ENCODE results near the gene VTA1.
"Not testable (repeated sequence)": the region's sequence is repeated elsewhere in the genome, so short reads cannot be mapped to it uniquely, and the experiment has no call there.

The VTA1 gene

DNA sequence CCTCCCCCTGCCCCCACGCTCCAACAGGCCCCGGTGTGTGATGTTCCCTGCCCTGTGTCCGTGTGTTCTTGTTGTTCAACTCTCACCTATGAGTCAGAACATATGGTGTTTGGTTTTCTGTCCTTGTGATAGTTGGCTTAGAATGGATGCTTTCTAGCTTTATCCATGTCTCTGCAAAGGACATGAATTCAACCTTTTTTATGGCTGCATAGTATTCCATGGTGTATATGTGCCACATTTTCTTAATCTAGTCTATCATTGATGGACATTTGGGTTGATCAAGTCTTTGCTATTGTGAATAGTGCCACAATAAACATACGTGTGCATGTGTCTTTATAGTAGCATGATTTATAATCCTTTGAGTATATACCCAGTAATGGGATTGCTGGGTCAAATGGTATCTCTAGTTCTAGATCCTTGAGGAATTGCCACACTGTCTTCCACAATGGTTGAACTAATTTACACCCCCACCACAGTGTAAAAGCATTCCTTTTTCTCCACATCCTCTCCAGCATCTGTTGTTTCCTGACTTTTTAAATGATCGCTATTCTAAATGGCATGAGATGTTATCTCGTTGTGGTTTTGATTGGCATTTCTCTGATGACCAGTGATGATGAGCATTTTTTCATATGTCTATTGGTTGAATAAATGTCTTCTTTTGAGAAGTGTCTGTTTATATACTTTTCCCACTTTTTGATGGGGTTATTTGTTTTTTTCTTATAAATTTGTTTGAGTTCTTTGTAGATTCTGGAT, 82.6 kb downstream of the VTA1 start:
- not testable (repeated sequence) for DNase-seq

DNA sequence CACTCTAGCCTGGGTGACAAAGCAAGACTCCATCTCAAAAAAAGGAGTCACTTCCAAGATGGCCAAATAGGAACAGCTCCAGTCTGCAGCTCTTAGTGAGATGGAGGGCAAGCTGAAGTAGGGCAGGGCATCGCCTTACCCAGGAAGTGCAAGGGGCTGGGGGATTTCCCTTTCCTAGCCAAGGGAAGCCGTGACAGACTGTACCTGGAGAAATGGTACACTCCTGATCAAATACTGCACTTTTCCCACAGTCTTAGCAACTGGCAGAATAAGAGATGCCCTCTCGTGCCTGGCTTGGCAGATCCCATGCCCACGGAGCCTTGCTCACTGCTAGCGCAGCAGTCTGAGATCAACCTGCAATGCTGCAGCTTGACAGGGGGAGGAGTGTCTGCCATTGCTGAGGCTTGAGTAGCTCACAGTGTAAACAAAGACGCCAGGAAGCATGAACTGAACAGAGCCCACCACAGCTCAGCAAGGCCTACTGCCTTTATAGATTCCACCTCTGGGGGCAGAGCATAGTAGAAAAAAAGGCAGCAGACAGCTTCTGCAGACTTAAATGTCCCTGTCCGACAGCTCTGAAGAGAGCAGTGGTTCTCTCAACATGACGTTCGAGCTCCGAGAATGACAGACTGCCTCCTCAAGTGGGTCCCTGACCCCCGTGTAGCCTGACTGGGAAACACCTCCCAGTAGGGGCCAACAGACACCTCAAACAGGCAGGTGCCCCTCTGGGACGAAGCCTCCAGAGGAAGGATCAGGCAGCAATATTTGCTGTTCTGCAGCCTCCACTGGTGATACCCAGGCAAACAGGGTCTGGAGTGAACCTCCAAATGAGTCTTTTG, 85.4 kb downstream of the VTA1 start:
- not testable (repeated sequence) for DNase-seq

DNA sequence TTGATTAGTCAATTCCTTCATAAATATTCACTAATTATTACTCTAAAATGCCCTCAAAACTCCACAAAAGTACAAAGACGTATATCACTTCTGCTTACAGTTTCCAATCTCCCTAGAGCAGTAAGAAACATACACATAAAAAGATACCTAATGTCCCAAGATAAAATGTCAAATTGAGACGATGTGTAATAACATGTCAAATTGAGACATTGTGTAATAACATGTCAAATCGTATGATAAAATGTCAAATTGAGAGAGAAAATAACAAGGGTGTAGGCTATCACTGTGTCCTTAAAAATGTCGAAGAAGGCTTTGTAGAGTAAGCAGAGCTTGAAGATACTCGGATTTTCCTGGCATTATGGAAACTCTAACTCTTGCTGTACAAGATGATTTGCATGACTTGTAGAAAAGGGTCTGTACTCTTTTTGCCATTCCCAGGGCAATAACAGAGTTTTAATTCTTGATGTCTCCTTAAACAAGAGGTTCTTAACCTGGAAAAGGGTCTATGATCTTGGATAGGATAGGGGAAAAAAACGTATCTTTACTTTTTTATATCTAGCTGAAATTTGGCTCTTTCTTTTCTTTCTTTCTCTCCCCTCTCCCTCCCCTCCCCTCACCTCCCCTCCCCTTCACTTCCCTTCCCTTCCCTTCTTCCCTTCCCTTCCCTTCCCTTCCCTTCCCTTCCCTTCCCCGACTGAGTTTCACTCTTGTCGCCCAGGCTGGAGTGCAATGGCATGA, 87.1 kb downstream of the VTA1 start:
- DNase-seq, result no peak

- DNase-seq, result no peak
These were observed 88.2 kb downstream of the VTA1 start for GRCh38 chr6:142235272-142235671.

- DNase-seq, result no peak
These were observed 88.7 kb downstream of the VTA1 start for GRCh38 chr6:142235791-142236190.

GRCh38 chr6:142236691-142237090, 89.6 kb downstream of the VTA1 start:
- no peak for DNase-seq

- DNase-seq, result no peak
These were observed 91.8 kb downstream of the VTA1 start for GRCh38 chr6:142238881-142239280.

- no peak for DNase-seq
These were observed 93.1 kb downstream of the VTA1 start for GRCh38 chr6:142240179-142240578.

DNA sequence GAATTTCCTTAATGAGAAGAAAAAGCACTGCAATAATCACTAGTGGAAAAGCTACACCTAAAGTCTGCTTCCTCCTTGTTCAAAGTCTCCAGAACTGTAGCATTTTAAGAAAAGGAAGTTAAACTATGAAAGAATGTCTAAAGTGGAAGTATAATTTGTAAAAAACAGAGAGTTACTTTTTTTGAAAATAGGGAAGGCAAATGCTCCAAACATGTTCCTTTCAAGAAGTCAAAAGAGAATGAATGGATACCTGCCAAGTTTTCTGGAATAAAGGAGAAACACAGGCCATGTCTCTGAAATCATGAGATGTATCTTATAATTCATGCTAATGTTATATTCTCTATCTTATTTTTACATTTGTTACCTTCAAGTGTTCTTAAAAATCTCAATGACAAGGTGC, 94.0 kb downstream of the VTA1 start:
- no peak for DNase-seq

- DNase-seq, result no peak
These were observed 95.2 kb downstream of the VTA1 start for GRCh38 chr6:142242269-142242668.

DNA sequence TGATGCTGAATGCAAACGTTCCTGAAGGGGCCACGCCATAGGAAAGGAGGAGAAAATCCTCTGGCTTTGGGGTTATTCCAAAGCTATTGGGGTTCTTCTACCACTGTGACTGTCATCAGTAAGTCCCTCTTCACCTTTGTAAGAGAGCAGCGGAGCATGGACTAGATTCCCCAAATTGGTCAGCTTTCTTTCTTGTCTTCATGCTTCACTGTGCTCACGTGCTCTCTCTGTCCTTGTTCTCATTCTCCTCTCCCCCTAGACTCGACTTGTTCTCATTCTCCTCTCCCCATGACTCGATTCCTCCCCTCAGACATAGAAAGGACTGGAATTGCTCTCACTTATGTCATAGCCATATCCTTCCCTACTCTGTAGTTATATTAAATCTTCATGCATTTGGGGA, 99.9 kb downstream of the VTA1 start:
- no peak for DNase-seq

- DNase-seq, result no peak
These were observed 102.2 kb downstream of the VTA1 start for GRCh38 chr6:142249266-142249665.

- no peak for DNase-seq
These were observed 104.9 kb downstream of the VTA1 start for GRCh38 chr6:142251930-142252445.

- no peak for DNase-seq
These were observed 107.5 kb downstream of the VTA1 start for GRCh38 chr6:142254513-142254912.

GRCh38 chr6:142255785-142256184, 108.7 kb downstream of the VTA1 start:
- DNase-seq, result no peak

DNA sequence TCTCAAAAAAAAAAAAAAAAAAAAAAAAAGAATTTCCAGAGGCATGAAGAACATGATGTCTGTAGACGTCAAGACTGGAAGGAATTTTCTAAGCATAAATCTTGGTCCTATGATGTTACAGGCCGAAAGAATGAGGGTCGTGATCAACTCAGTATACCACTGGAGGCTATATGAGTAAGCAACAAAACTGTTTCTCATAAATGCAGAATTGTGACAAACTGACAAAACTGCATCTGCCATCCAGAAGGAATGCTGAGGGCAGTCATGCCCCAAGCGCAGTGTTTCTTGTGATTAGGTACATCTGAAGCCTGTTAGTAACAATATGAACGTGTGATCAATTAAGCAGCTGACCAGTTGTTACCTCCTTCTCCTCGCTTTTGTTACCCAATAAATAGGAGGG, 111.2 kb downstream of the VTA1 start:
- no peak for DNase-seq

DNA sequence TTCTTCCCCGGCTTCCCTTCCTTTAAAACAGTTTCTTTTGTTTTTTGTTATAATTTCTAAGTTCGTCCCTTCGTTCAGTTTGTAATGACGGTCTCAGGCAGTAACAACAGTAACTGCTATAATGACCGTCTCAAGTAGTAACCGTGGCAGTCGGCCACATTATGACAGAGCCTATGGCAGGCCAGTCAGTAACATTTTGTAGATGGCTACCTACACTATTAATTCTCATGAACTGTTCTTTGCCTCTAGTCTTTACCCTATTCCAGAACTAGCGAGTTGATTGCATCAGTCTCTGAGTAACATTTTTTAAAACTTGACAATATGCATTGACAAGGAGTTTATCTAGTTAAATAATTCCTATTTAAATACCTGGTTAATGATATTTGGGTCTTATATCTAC, 111.7 kb downstream of the VTA1 start:
- DNase-seq, result no peak

DNA sequence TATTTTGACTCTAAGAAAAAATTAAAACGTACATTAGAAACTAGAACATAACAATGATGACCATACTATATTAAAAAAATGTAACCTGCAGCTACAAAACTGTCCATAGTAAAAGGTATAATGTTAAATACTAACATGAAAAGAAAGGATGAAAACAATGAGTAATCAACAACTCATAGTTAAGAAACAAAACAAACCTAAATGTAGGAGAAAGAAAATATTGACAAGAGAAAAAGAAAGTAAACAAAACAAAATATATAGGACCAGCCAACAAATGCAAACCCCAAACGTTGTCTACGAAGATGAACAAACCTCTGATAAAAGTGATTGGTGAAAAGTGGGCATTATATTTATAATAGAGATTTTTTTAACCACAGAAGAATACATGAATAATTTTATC, 113.7 kb downstream of the VTA1 start:
- DNase-seq, result no peak

GRCh38 chr6:142262231-142262630, 115.2 kb downstream of the VTA1 start:
- no peak for DNase-seq

GRCh38 chr6:142265476-142265875, 118.4 kb downstream of the VTA1 start:
- no peak for DNase-seq

DNA sequence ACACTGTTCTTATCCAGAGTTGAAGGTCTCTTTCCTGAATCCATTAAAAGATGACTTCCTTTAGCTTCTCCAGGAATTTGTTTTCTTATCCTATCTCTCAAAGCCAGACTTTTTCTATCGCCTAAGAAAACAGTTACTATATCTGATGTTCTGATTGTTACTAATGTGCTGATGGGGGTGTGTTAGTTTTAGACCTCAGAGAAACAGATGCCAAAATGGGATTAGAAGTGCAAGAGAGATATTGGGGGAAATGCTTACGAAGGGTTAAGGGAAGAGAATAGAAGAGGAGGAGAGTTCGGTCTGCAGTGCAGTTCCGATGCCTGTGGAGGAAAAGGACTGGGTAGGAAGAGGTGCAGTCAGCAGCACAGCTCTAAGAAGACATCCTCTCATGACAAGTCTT, 119.0 kb downstream of the VTA1 start:
- no peak for DNase-seq

DNA sequence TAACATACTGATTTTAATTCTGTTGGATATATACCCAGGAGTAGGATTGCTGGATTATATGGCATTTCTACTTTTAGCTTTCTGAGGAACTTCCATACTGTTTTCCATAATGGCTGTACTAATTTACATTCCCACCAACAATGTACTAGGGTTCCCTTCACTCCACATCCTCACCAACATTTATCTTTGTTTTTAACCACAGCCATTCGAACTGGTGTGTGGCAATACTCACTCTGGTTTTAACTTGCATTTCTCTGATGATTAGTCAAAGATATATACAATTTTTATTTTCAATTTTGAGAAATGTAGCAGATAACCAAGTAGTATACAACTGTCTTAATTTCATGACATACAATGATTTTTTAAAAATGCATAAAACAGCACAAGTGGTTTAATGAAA, 124.4 kb downstream of the VTA1 start:
- DNase-seq, result no peak

Measured in 8988T (cell line).